Activated CD8-positive, alpha-beta memory T cell treated with anti-CD3 and anti-CD28 coated beads, Interleukin-2, amount 50 U/mL, for 1 hour (primary cell): ENCODE measurements around the gene HFE.
"Not testable (repeated sequence)": the region's sequence is repeated elsewhere in the genome, so short reads cannot be mapped to it uniquely, and the experiment has no call there.

Experiments
- DNase-seq: peaks from one replicate; pipeline ENCODE4 v3.0.0-alpha.2; 2020; ENCODE audit errors: extremely low read depth

HFE gene, protein sequence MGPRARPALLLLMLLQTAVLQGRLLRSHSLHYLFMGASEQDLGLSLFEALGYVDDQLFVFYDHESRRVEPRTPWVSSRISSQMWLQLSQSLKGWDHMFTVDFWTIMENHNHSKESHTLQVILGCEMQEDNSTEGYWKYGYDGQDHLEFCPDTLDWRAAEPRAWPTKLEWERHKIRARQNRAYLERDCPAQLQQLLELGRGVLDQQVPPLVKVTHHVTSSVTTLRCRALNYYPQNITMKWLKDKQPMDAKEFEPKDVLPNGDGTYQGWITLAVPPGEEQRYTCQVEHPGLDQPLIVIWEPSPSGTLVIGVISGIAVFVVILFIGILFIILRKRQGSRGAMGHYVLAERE

DNA sequence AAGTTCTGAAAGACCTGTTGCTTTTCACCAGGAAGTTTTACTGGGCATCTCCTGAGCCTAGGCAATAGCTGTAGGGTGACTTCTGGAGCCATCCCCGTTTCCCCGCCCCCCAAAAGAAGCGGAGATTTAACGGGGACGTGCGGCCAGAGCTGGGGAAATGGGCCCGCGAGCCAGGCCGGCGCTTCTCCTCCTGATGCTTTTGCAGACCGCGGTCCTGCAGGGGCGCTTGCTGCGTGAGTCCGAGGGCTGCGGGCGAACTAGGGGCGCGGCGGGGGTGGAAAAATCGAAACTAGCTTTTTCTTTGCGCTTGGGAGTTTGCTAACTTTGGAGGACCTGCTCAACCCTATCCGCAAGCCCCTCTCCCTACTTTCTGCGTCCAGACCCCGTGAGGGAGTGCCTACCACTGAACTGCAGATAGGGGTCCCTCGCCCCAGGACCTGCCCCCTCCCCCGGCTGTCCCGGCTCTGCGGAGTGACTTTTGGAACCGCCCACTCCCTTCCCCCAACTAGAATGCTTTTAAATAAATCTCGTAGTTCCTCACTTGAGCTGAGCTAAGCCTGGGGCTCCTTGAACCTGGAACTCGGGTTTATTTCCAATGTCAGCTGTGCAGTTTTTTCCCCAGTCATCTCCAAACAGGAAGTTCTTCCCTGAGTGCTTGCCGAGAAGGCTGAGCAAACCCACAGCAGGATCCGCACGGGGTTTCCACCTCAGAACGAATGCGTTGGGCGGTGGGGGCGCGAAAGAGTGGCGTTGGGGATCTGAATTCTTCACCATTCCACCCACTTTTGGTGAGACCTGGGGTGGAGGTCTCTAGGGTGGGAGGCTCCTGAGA lies at the start of gene HFE:
Gene HFE, plus strand, starts transcription at position 146 of the 832 bp plus-strand sequence. Its CDS starts 12 bp downstream, at position 158.
- DNase-seq: no peak

DNA sequence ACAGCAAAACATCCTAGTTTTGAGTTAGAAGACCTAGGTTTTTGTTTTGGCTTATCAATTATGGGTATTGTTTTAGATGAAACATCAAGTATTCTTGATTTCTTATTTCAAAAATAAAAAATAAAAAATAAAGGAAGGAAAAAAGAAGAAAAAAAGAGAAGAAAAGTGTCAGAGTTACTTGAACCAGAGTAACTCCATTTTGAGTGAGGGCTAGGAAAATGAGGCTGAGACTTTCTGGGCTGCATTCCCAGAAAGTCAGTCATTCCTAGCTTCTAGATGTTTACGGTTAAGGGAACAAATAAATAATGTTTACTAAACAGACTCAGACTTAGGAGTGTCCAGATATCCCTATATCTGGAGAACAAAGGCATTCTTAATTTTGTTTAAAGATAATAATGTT lies 45.3 kb upstream of the HFE start:
- DNase-seq: no peak

DNA sequence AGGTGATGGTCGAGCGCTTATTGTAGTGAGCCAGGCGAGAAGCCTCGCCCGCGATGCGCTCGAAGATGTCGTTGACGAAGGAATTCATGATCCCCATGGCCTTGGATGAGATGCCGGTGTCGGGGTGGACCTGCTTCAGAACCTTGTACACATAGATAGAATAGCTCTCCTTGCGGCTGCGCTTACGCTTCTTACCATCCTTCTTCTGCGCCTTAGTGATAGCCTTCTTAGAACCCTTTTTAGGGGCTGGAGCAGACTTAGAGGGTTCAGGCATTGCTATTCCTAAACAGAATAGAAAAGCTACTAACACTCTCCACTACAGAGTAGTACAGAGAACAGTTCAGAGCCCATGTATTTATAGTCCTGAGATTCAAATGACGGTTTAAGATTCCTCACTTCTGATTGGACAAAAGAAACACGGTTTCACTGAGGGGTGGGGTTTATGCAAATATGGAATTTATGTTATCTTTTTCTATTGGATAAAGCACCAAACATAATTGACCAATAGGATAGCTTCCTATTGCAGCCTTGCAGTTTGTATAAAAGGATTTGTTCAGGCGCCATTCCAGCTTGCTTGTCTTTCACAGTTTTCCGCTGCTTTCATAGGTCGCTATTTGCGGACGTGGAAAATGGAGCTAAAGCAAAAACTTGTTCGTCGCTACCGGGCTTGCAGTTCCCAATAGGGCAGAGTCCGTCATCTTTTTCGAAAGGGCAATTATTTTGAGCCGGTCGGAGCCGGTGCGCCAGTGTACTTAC lies 43.7 kb upstream of the HFE start:
- DNase-seq: no peak

DNA sequence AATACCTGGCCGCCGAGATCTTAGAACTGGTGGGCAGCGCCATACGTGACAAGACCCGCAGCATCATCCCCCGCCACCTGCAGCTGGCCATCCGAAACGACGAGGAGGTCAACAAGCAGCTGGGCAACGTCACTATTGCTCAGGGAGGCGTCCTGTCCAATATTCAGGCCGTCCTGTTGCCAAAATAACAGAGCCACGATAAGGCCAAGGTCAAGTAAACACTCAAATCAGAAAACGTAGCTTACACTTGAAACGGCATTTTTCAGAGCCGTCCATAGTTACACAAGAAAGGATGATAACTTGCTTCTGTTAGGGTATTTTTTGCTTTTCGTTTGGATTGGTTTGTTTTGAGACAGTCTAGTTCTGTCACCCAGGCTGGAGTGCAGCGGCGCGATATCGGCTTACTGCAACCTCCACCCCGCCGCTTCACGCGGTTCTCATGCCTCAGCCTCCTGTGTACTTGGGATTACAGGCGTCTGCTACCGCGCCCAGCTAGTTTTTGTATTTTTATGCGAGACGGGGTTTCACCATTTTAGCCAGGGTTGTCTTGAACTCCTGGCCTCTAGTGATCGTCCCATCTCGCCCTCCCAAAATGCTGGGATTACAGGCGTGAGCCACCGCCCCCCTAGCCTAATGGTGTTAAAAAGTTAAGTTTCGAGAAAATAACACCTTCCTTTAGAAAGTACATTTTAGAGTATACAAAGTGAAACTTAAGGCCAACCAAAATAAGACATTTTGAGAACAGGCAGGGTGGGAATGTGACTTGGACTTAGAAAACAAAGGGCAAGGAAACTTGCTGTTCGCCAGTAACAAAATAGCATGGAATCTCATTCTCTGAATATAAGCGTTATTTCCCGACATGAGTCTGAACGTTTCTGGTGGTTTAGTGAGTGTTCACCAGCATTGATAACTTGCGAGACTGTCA lies 42.8 kb upstream of the HFE start:
- DNase-seq: no peak

DNA sequence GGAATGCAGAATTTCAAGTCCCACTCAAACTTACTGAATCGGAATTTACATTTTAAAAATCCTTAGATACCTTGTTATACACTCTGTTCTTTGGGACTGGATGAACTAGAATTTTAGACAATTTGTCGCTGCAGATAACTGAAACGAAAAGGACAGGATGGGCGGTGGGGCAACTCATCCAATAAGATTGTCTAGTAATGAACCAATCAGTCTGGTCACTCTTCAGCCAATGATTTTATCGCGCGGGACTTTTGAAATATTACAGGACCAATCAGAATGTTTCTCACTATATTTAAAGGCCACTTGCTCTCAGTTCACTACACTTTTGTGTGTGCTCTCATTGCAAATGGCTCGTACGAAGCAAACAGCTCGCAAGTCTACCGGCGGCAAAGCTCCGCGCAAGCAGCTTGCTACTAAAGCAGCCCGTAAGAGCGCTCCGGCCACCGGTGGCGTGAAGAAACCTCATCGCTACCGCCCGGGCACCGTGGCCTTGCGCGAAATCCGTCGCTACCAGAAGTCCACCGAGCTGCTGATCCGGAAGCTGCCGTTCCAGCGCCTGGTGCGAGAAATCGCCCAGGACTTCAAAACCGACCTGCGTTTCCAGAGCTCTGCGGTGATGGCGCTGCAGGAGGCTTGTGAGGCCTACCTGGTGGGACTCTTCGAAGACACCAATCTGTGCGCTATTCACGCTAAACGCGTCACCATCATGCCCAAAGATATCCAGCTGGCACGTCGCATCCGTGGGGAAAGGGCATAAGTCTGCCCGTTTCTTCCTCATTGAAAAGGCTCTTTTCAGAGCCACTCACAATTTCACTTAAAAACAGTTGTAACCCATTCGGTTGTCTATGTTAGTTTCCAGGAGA lies 41.9 kb upstream of the HFE start:
- peak; percentile 82 for DNase-seq

DNA sequence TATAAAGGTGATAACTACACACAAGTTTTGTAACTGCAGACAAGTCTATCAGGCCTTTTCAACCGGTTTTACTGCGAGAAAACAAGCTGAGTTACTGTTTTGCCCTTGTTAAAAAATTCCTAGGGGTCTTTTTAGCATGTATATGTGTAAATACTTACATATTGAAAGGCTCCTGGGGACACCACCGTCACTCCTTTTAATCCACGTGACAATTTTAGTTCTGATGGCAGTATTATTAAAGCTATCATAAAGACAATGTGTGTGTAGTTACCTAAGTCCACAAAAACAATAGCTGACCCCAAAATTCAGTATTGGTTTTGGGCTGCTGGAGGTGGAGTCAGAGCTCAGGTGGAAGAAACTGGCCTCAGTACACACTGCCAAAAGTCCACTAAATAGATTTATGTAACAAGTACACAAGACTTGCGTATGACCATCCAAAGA lies 41.3 kb upstream of the HFE start:
- no peak for DNase-seq

DNA sequence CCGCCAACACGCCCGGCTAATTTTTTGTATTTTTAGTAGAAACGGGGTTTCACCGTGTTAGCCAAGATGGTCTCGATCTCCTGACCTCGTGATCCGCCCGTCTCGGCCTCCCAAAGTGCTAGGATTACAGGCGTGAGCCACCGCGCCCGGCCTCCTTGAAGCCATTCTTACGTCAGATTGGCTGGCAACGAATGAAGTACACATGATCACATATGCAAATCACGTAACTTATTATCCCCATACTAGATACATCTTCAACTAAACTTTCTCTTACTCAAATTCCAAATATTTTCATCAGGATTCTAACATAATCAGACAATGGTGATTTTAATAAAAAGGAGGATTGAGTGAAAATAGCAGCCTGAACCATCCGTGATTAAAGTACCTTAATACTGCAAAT lies 39.9 kb upstream of the HFE start:
- DNase-seq: not testable (repeated sequence)

DNA sequence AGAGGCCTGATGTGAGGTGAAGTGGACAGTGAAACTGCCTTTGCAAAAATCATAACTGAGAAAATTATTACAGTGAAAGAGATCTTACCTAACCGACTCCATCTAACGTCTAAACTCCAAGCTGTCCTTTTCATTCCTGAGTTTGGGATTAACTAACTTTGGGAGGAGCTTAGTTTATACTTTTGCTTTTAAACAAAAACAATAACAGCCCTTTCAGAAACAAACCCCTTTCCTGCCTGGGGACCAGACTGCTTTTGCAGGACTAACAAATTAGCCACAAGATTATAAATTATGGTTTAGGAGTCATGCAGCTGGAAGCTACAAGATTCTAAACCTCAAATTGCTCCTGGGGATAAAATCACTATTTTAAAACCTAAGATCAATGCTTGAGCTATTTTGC lies 38.6 kb upstream of the HFE start:
- DNase-seq: no peak

DNA sequence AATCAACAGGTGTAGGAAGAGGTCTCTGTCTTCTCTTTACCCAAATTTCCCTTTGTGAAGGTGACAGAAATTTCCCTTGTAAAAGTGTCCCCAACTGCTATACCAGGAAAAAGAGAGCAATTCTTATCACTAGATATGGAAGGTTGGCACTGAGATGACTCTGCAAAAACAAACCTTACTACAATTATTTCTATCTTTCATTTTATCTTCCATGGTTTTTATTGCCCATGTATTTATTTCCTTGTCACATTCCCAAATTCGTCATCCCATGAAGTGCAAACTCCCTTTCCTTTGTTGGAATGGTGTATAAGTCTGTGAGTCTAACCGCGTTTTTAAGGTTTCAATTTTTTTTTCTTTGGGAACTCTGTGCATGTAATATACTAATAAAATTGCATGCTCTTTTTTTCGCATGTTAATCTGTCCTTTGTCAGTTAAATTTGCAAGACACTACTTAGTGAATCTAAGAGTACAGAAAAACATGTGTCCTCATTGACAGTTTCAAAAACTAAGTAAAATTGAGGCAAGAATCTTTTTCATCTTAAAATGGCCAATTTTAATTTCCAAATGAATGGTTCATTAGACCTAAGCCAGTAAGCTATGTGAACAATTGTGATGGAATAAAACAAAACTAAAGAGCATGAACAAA lies 35.4 kb upstream of the HFE start:
- DNase-seq: no peak

DNA sequence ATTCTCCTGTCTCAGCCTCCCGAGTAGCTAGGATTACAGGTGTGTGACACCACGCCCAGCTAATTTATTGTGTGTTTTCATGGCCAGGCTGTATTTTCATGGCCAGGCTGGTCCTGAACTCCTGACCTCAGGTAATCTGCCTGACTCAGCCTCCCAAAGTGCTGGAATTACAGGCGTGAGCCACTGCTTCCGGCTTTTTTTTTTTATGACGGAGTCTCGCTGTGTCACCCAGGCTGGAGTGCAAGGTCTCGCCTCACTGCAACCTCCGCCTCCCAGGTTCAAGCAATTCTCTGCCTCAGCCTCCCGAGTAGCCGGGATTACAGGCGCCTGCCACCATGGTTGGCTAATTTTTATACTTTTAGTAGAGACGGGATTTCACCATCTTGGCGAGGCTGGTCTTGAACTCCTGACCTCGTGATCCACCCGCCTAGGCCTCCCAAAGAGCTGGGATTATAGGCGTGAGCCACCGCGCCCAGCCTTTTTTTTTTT lies 34.4 kb upstream of the HFE start:
- DNase-seq: not testable (repeated sequence)

DNA sequence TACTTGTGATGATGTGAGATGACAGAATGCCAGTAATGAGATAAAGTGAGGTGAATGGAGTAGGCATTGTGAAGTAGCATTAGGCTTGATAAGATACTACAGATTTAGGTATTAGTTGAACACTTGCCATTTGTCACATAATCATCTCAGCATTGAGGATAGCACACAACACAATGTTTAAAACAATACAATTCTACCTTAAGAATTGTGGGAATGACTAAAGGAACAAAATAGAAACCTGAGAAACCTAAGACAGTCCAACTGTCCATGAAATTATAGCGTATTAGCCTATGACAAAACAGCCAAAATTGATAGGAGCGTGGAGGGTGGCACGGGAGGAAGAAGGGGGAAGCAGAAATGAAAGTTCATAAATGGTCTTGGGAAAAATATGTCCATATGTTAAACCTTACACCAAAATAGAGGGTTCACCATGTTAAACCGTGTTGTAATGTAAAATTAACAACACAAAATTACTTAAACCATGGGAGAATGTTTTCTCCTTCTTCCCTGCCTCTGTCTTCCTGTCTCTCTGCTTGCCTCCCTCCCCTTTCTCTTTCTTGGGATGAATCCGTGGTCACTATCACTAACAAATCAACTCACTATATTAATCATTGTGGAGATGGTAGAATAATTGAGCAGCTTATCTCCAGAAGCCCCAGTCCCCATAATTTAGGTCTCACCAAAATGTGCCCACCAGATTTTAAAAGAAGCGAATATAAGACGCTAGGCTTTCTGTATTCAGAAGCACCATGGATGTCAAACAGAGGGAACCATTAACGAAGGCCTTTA lies 33.0 kb upstream of the HFE start:
- DNase-seq: no peak

DNA sequence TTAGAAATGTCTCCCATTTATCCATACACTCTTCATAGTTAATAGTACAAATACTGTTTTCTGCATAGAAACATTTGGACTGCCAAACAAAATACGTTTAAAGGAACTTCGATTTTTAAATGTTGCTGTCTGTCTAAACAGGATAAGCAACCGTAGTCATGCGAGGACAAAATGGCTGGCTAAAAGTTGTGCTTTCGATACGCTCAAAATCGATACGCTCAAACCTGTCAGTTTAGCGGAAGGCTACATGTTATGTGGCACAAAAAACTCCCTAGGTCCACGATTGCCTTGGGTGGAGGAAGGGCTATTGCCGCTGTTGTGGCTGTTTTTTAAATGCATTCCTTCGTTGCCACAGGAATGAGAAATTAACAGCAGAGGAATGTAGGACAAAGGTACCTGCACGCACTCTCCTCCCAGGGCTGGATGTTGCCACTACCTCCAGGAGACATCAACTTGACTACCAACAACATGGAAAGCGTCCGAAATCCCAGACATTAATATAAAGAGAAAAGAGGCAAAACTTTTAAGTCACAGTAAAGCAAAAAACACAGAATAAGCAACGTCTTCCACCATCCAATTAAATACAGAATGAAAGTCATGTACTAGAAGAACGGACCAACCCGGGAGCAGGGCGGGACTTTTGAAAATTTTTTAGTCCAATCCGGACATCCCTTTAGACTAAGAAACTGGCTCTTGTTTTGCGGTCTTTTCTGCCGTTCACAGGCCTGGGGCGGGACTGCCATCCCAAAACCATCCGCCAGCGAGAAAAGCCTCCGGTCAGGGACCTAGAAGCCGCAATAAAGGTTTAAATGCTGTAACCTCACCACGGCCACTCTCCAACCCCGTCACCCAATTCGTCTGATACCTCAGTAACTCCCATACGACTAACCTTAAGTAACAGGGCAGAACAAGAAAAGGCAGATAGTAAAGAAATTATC lies 32.2 kb upstream of the HFE start:
- peak; percentile 68 for DNase-seq

DNA sequence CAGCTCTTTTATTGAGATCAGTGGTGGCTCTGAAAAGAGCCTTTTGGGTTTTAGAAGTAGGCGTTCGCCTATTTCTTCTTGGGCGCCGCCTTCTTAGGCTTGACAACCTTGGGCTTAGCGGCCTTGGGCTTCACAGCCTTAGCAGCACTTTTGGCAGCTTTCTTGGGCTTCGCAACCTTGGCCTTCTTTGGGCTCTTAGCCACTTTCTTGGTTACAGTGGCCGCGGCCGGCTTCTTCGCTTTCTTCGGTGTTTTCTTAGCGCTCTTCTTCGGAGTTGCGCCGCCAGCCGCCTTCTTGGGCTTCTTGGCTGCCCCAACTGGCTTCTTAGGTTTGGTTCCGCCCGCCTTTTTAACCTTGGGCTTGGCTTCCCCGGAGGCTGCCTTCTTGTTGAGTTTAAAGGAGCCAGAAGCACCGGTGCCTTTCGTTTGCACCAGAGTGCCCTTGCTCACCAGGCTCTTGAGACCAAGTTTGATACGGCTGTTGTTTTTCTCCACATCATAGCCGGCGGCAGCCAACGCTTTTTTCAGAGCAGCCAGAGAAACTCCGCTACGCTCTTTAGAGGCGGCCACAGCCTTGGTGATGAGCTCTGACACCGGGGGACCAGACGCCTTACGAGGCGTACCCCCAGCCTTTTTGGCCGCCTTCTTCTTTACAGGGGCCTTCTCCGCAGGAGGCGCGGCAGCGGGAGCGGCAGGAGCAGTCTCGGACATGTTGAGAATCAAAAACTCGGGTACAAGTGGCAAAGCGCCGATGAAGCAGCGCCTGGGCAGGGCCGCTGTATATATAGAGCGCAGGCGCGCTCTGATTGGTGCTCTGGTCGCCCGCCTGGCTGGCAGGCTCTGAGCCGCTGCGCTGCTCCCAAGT lies 31.3 kb upstream of the HFE start:
- DNase-seq: no peak

DNA sequence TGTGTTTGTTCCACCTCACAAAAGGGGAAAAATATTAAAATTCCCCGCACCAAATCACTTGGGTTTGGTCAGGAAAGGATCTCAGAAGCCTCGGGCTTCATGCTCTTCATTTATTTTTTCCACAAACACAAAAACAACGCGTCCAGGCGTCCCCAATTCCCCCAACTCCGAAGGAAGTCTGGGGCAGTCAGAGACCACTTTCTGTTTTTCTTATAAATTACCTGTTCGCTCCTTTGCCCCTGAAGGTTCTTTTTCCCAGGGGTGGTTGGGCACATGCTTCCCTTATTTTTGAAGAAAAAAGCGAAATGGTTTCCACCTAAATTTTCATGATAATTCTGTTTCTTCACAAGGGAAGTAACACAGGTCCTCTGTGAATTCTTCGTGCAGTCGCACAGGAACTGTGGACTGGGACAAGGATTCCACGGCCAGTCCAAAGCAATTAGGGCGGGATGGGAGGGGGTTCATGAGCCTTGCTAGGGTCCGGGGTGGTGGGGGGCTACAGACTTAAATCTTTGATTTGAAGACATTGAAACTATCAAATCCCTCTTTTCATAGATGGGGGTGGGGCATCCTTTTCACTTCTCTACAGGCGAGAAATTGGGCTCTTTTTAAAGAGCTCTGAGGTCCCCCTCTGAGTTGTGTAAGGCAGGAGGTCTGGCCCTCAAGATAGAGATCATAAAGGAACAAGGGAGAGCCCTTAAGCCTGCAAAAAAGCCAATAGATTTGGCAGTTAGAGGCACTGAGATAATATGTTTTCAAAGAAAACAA lies 30.5 kb upstream of the HFE start:
- no peak for DNase-seq

DNA sequence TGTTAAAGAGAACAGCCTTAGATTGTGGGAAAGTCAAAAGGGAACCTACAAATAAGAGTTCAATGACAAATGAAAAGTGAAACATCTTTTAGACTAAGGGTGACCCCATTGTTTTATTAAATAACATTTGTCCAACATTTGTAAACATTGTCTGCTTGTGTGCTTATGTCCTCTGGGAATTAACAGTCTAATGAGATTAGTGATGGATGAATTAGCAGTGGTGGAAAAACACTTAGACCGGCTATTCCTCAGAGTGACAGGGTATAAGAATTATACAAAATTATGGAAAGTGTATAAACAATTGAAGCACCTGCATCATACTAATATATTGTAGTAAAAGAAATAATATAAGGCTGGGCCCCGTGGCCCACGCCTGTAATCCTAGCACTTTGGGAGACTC lies 29.3 kb upstream of the HFE start:
- DNase-seq: no peak

DNA sequence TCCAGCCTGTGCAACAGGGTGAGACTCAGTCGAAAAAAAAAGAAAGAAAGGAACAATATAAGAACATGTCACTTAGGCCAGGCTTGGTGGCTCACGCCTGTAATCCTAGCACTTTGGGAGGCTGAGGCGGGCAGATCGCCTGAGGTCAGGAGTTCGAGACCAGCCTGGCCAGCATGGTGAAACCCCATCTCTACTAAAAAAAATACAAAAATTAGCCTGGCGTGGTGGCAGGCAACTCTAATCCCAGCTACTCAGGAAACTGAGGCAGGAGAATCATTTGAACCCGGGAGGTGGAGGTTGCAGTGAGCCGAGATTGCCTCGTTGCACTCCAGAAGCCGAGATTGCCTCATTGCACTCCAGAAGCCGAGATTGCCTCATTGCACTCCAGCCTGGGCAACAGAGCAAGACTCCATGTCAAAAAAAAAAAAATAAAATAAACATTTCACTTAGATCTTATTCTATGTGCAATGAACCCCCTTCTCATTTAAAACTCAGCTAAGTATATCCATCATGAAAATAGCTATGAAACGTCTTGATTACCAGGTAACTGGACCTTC lies 28.7 kb upstream of the HFE start:
- DNase-seq: not testable (repeated sequence)
